HG03342 (cell line): ENCODE results near the gene ALCAM.

Experiments
- ATAC-seq: cut with Tn5 transposase; IDR thresholded peaks from one replicate; pipeline ENCODE4 v1.9.1; 2021; ENCODE audit warnings: mild to moderate bottlenecking, moderate library complexity; ENCODE audit not compliant: unreplicated experiment

The ALCAM gene

GRCh38 chr3:105355408-105356061 is 11.2 kb upstream of the ALCAM start:
- no peak for ATAC-seq

- no peak for ATAC-seq
Measured at GRCh38 chr3:105356396-105356795, 10.3 kb upstream of the ALCAM start.

GRCh38 chr3:105356988-105357387 is 9.7 kb upstream of the ALCAM start:
- ATAC-seq: no peak

GRCh38 chr3:105359098-105359762 is 7.5 kb upstream of the ALCAM start:
- ATAC-seq: no peak

- ATAC-seq: no peak
Measured at GRCh38 chr3:105360003-105360402, 6.7 kb upstream of the ALCAM start.

GRCh38 chr3:105362021-105362665 is 4.6 kb upstream of the ALCAM start:
- ATAC-seq: no peak

GRCh38 chr3:105364128-105364527 is 2.6 kb upstream of the ALCAM start:
- ATAC-seq: no peak

- ATAC-seq: no peak
Measured at GRCh38 chr3:105365081-105365390, 1.7 kb upstream of the ALCAM start.

GRCh38 chr3:105365391-105366325 is 1.1 kb upstream of the ALCAM start:
- ATAC-seq: no peak

- no peak for ATAC-seq
Measured at GRCh38 chr3:105367063-105367405, 325 bp downstream of the ALCAM start.

GRCh38 chr3:105367406-105368213 is 901 bp downstream of the ALCAM start:
- peak; percentile 23 for ATAC-seq

GRCh38 chr3:105368566-105369499 is 2.1 kb downstream of the ALCAM start:
- ATAC-seq: peak; percentile 28

- ATAC-seq: peak; percentile 20
Measured at GRCh38 chr3:105369500-105370371, 3.0 kb downstream of the ALCAM start.

- no peak for ATAC-seq
Measured at GRCh38 chr3:105373383-105373782, 6.7 kb downstream of the ALCAM start.

- ATAC-seq: no peak
Measured at GRCh38 chr3:105375750-105376511, 9.2 kb downstream of the ALCAM start.

GRCh38 chr3:105377716-105378115 is 11.0 kb downstream of the ALCAM start:
- ATAC-seq: no peak

- ATAC-seq: no peak
Measured at GRCh38 chr3:105385179-105385578, 18.5 kb downstream of the ALCAM start.
